ENCODE data around the gene PPP1R12B.
"Not testable (repeated sequence)": the region's sequence is repeated elsewhere in the genome, so short reads cannot be mapped to it uniquely, and the experiment has no call there.

PPP1R12B gene

DNA sequence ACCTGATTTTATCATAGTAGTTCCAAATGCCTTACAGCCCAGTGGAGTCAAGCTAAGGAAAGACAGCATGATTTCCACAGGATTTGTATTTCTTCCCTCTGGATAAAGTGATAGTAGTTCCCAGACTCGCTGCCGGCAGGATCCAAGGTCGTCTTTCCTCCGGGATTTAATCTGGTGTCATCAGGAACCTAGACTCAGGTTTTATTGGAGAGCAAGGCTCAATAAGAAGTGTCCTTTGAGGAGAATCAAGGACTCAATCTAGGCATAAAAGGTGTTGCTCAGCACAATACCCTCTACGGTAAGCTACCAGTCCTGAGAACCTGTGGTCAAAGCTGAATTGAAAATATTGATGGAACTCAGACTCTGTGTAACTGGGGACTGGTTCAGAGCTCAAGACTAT is 191.1 kb downstream of the PPP1R12B start:
- not testable (repeated sequence) for DNase-seq

DNA sequence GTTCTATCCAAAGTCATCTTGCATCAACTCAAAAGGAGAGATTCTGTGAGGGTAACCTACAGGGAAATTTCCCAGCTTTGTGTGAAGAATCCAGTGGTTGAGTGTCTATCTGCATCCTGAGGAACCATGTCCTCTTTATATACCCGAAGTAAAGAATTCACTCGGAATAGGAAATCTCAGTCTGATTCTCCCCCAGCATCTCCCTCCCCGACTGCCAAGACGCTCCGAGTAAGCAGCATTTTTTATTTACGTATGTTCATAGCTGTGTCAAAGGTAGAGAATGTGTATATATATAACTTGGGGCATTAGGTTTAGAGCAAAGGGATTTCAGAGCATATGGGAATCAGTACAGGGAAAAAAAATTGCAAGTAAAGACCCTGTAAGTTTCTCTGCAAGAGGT is 191.5 kb downstream of the PPP1R12B start:
- DNase-seq = no peak

GRCh38 chr1:202540448-202540847 is 191.9 kb downstream of the PPP1R12B start:
- DNase-seq = no peak

DNA sequence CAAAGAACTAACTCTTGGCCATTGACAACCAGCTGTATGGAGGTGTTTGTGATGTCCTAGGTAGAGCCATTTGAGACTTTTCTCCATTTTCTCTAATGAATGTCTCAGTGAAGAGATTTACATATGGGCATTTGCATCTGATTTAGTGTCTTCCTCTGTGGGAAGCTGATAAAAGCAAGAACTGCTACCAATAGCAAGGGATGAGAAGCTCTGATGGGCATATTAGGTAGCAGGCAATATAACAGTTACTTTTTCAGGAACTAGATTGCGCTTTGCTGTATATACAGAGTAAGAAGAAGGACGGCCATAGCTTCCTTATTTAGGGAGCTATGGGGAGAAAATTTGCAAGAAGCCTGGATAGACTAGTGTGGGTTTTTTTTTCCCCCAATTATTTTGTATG is 192.4 kb downstream of the PPP1R12B start:
- DNase-seq = not testable (repeated sequence)

- not testable (repeated sequence) for DNase-seq
Observed at GRCh38 chr1:202542415-202542814, 193.9 kb downstream of the PPP1R12B start.

DNA sequence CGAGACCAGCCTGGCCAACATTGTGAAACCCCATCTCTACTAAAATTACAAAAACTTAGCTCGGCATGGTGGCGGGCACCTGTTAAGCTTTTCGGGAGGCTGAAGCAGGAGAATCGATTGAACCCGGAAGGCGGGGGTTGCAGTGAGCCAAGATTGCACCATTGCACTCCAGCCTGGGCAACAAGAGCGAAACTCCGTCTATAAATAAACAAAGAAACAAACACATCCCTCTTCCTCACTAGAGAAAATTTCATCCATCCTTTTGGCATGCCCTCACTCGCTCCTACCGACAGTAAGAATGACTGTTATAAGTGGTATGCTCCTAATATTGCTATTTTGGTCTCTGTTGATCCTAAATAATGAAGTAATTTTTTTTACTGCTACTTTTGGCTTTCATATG is 195.0 kb downstream of the PPP1R12B start:
- DNase-seq = not testable (repeated sequence)

DNA sequence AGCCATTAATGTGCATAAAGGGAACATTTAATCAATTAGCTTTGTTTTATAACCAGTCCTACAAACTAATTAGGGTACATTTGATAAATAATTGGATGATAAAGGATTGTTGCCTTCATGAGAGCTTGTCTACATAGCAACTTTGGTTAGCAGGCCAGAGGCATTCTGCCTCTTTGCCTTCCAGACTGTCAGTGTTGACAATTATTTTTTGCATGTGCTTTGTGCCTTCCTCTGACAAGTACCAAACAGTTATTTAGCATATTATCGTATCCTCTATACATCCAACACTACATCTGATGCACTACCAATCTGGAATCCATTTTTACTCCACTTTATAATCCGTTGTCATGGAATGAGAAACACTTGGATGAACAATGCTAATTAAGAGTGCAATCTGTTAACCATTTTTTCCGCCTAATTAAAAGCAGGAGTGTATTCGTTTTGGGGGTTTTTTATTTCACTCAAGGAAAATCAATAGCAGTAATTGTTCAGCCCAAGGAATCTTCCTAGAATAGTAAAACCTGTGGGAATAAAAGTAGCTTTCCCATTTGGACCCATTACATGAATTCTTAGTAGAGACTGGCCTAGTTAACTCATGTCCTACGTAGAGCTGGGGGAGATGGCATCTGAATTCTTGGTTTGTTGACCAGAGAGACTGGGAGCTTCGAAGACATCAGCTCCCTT is 196.4 kb downstream of the PPP1R12B start:
- not testable (repeated sequence) for DNase-seq

- not testable (repeated sequence) for DNase-seq
Observed at GRCh38 chr1:202545647-202546303, 197.3 kb downstream of the PPP1R12B start.

DNA sequence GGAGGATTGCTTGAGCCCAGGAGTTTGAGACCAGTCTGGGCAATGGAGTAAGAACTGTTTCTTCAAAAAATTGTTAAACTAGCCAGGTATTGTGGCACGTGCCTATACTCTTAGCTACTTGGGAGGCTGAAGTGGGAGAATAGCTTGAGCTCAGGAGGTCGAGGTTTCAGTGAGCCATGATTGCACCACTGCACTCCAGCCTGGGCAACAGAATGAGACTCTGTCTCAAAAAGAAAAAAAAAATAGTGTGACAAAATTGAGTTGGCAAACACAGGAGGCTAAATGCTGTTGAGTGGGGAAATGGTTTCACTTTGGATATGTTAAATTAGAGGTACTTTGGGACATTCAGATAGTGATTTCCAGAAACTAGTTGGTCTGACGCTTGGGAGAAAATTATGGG is 197.9 kb downstream of the PPP1R12B start:
- not testable (repeated sequence) for DNase-seq

GRCh38 chr1:202546796-202547195 is 198.3 kb downstream of the PPP1R12B start:
- DNase-seq = not testable (repeated sequence)

DNA sequence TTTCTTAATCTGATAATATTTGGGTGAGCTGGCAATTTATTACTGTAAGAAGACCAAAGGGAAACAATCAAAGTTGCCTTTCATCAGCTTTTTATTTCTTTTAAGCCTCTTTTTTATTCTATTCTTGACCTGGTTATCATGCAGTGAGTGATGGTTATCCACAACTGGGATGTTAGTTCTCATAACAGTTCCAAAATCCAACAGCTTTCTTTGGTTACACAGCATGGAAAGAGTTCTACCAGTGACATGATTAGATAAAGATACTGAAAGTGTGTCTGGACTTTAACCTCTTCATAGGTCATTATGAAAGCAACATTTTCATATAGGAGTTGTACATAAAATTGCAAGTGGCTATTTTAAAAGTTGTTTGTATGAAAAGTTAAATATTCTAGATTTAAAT is 198.7 kb downstream of the PPP1R12B start:
- DNase-seq = no peak

- DNase-seq = not testable (repeated sequence)
Observed at GRCh38 chr1:202550088-202550487, 201.6 kb downstream of the PPP1R12B start.

- DNase-seq = no peak
Observed at GRCh38 chr1:202551683-202552082, 203.2 kb downstream of the PPP1R12B start.

GRCh38 chr1:202552615-202553014 is 204.1 kb downstream of the PPP1R12B start:
- not testable (repeated sequence) for DNase-seq

DNA sequence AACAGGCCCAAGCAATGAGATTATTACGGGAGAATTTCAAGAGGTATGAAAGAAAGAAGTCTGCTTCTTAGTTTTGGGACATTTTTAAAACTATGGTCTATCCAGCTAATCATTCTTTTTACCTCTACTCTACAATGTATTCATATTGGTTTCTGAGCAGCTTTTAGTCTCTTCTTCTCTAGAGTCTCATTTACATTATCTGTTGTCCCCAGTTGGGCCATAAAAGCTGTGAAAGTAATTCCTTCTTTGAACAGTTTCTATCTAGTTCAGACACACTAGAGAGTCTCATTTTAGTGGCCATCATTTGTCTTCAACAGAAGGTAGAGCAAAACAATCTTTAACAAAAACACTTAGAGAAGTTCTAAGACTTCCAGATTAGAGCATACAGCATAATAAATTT is 204.6 kb downstream of the PPP1R12B start:
- not testable (repeated sequence) for DNase-seq

DNA sequence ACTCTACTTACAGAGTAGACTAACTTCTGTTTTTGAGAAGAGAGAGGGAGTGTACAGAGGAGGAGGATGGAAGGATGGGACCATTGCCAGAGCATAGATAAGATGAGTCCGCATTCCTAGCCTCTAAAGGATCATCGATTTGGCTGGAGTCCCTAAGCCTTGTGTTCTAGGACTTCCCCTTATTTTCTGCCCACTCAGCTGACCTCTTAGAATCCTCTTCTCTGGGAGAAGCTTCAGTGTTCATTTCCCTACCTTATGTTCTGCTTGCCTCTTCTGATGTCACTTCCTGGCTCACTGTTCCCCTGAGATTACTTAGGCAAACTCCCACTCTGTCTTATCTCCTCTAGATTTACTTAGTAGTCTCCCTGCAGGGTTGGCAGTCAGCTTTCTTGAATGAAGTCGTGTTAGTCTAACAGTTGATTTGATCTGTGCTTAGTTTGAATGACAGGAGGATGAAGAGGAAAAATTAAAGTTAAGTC is 205.1 kb downstream of the PPP1R12B start:
- no peak for DNase-seq

DNA sequence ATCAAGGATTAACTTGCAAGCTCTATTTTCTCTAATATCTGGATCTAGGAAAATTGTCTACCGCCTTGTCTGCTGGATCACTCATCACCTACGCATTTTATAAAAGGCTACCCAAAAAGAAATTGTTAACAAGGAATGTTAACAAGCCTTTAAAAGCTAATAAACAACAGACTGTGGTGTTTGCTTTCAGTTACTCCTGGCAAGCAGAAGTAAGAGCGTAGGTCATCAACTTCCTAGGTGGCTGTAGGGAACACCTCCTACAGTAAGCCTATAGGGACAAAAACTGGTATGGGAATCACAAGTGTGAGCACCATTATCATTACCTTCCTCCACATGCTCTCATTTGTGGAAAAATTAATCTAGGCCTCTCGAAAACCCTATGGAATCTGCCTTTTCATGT is 206.1 kb downstream of the PPP1R12B start:
- DNase-seq = not testable (repeated sequence)

DNA sequence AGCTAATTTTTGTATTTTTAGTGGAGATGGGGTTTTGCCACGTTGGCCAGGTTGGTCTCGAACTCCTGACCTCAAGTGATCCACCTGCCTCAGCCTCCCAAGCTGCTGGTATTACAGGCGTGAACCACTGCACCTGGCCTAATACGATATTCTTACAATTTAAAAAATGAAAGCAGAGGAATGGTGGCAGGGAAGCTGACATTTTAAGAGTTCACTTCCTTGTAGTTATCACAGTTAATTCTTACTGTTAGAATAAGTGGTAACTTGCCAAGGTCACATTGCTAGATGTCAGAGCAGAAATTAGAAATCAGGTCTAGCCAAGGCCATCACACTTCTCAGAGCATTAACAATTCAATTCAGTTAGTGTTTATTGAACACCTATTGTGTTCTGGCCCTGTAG is 207.5 kb downstream of the PPP1R12B start:
- DNase-seq = not testable (repeated sequence)

GRCh38 chr1:202557662-202558061 is 209.2 kb downstream of the PPP1R12B start:
- DNase-seq = not testable (repeated sequence)

- DNase-seq = no peak
Observed at GRCh38 chr1:202561240-202561639, 212.7 kb downstream of the PPP1R12B start.

GRCh38 chr1:202561726-202562443 is 213.4 kb downstream of the PPP1R12B start:
- no peak for DNase-seq

DNA sequence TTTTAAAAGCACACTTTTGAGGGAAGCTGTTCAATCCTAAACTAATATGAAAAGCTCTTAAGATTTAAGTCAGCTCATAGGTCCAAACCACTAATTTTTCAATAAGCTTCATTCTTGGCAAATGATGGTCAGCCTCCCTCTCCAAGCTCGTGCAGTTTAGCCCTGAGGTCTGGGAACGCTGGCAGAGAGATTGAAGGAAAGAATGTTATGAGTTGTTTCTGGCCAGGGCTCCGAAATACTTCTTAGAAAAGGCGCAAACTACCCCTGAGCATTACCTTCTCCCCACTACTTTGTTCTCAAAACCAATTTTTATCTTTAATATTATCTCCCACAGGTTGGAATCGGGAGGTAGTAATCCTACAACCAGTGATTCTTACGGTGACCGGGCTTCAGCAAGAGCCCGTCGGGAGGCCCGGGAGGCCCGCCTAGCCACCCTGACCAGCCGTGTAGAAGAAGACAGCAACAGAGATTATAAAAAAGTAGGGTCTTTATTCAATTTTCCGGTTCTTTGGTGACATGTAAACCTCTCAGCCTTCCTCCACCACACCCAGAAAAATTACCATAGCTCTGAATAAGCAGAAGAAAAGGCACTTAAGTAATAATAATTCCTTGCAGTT is 214.1 kb downstream of the PPP1R12B start:
- no peak for DNase-seq

- no peak for DNase-seq
Observed at GRCh38 chr1:202563818-202564217, 215.3 kb downstream of the PPP1R12B start.

Measured in T-helper 9 cell (primary cell).